ENCODE measurements around the gene VGLL1.

DNA sequence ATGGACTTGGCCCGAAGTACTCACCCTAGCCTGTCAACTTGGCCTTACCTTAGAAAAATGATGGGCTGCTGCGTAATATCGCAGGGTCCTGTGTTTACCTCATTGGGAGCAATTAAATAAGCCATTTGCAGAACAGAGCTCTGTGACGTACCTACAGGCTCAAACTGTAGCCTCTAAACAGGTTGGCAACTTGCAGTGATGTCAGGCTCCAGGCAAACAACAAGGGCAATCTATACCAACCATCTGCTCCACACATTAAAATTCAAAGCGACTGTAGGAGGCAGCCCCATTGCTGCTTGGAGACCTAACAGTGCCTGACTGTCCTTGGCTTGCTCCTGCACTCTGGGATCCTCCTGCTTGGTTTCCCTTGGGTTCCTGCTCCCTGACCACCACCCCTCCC lies 17.2 kb downstream of the VGLL1 start:
- no peak for TF ChIP-seq POLR2A (IDR thresholded peaks at IDR 0.05)
- TF ChIP-seq, protein P1, sequence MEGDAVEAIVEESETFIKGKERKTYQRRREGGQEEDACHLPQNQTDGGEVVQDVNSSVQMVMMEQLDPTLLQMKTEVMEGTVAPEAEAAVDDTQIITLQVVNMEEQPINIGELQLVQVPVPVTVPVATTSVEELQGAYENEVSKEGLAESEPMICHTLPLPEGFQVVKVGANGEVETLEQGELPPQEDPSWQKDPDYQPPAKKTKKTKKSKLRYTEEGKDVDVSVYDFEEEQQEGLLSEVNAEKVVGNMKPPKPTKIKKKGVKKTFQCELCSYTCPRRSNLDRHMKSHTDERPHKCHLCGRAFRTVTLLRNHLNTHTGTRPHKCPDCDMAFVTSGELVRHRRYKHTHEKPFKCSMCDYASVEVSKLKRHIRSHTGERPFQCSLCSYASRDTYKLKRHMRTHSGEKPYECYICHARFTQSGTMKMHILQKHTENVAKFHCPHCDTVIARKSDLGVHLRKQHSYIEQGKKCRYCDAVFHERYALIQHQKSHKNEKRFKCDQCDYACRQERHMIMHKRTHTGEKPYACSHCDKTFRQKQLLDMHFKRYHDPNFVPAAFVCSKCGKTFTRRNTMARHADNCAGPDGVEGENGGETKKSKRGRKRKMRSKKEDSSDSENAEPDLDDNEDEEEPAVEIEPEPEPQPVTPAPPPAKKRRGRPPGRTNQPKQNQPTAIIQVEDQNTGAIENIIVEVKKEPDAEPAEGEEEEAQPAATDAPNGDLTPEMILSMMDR (IDR thresholded peaks at IDR 0.05 in 4 of 5, conservative IDR thresholded peaks at IDR 0.05 in 1 of 5): no peak

Measured in gastrocnemius medialis (tissue), 4 donors.